ENCODE measurements around the gene VPS37C. TPM values are rescaled to one million over a fixed set of nuclear protein-coding genes. Genes with fewer than 3 reads are reported as not detected.
A peak's percentile ranks its signal among the peaks of the same experiment; 100 is the strongest.
"Not testable (repeated sequence)": the region's sequence is repeated elsewhere in the genome, so short reads cannot be mapped to it uniquely, and the experiment has no call there.

VPS37C gene
- polyA plus RNA-seq (2013, experiment 1 of 2; ENCODE audit: insufficient read length) = 24.3 TPM
- 19.7 TPM for polyA plus RNA-seq (2013, experiment 2 of 2; ENCODE audit: insufficient read length)

GRCh38 chr11:61161190-61162091 lies at the start of gene VPS37C:
Gene VPS37C (minus strand): TSS chr11:61161426. CDS start chr11:61138829, 22,597 bp downstream.
- DNase-seq = peak; percentile 82

- DNase-seq = not testable (repeated sequence)
These were observed 49.4 kb upstream of the VPS37C start for GRCh38 chr11:61210629-61211028.

DNA sequence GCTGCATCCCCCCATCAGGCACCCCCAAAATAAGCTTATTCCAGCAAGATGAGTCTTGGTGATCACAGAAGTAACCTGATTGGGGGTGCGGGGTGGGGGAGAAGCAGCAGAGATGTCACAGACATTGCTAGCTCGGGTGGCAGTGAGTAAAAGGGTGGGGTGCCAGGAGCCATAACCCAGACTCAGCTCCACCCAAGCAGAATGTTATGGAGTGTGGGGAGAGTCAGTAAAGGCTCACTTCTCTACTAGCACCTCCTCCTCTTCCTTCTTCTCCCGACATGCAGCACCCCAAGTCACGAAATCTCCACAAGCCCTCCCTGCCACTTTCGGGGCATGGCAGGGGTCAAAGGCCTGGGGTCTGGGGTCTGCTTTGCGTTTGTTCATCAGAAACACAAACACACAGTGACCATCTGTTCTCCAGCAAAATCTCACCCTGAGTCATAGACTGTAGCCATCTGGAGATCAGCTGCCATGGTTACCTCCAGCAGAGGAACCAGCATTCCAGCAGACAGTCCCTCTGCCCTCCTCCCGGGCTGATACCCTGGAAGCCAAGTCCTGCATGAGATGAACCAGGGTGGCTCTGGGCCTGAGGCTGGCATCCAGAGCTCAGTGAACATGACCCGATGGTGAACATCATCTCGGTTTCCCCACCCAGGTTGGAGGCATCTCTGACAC lies 46.5 kb upstream of the VPS37C start:
- DNase-seq = not testable (repeated sequence)

DNA sequence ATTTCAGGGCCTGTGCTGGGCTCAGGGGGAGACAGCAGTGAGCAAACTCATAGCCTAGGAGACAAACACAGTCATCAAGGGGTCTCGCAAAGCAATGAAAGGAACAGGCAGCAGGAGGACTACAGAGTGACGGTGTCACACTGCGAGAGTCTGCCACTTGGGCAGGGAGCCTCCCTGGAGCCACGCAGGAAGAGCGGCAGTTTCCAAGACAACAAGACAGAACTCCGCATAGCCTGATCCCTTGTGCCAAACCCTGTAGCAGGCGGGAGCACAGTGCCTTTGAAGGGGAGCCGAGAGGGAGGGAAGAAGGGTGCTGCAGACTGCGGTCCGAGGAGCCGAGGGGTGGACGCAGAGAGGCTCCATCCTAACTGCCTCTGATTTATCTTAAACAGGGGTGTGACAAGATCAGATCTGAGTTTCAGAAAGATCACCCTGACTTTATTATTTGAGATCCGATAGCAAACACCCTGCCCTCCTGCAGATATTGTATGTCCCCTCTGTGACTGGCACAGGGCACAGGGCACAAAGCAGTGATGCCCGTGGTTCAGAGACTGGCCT lies 43.4 kb upstream of the VPS37C start:
- not testable (repeated sequence) for DNase-seq

DNA sequence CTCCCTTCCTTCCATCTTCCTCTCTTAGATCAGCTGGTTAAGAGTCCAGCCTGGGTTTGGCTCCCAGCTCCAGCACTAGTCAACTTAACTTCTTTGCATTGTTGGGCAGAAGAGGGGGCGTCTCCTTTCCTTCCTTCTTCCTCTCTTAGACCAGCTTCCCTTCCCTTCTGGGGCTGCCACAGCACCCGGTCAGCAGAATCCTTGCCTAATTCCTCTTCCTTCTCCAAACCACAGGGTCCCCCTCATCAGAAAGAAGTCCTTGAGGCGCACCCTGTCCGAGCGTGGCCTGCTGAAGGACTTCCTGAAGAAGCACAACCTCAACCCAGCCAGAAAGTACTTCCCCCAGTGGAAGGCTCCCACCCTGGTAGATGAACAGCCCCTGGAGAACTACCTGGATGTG lies 42.6 kb upstream of the VPS37C start:
- DNase-seq = not testable (repeated sequence)

DNA sequence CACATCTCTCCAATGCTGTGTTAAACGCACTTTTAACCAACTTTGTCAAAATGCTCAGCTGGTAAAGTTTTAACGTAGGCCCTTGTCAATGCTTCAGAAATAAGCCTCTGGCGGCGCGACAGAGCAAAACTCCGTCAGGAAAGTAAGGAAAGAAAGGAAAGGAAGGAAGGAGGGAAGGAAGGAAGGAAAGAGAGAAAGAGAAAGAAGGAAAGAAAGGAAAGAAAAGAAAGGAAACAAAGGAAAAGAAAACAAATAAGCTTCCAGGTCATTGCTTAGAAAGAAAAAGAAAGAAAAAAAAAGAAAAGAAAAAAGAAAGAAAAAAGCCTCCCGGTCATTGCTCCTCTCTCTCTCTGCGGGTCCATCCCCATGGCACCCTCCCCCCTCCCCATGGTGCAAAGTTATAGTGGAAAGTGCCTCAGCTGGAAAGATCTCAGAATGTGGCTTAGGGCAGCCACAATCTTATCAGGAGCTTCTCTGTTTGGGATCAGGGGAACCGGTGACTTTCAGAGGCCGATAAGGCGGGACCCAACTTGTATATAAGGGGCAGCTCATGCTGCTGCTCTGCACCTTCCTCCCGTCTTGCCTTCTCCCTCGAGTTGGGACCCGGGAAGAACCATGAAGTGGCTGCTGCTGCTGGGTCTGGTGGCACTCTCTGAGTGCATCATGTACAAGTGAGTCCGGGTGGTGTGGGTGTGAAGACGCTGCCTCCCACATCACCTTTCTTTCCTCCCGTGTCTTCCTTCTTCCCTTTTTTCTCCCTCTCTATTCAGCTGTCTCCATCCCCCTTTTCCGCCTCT lies 41.9 kb upstream of the VPS37C start, which contains the start of gene PGA3:
TSS of gene PGA3 (plus strand) at position 566 of the 797 bp plus-strand sequence. CDS start at position 616, 50 bp downstream.
- not testable (repeated sequence) for DNase-seq

- DNase-seq = no peak
These were observed 40.2 kb upstream of the VPS37C start for GRCh38 chr11:61201476-61201875.

GRCh38 chr11:61198948-61199523 lies 37.8 kb upstream of the VPS37C start:
- no peak for DNase-seq

- no peak for DNase-seq
These were observed 37.1 kb upstream of the VPS37C start for GRCh38 chr11:61198361-61198760.

DNA sequence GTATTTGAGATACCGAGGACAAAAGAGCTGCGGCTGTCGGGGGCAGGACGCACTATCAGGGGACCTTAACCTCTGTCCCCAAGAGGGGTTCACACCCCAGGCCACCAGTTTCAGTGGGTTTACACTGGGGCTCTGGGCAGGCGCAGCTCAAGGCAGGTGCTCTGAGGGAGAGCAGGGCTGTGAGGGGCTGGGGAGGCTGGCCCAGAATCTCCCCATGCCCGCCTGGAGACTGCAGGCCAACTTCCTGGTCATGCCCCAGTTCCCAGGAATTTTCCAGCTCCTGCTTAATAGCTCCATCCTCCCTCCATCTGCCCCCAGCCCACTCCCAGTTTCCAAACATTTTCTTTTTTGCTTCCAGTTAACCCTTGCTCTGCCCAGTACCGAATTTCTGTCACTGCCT lies 34.5 kb upstream of the VPS37C start:
- DNase-seq = no peak

DNA sequence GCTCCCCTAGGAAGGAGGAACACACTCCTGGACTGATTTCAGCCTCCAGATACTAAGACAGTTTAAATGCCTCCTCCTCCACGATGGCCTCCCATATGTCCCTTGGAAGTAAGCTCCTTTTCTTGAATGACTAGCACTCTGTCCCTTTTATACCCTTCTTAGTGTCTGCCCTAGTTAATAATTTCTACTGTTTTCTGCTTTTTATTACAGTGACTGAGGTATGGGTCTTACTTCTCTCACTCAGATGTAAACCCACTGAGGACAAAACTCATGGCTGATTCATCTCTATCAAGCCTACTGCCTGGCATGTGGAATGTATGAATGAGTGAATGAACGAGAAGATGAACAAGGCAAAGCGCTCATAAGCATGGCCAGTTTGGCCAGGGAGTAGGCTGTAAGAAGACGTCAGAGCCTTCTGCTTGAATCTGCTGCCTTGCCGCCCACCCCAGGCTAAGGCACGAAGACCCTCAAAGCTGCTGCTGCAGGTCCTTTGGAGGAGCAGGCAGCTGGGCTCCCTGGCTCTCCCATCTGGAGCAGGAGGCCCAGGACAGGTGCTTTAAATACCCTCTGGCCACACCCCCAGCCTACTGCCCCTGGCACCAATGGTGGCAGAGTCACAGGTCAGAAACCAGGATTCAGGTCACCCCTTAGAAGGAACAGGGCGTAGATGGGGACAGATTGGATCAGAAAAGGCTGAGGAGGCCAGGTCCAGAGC lies 33.9 kb upstream of the VPS37C start:
- no peak for DNase-seq

- DNase-seq = no peak
These were observed 33.0 kb upstream of the VPS37C start for GRCh38 chr11:61194169-61194671.

DNA sequence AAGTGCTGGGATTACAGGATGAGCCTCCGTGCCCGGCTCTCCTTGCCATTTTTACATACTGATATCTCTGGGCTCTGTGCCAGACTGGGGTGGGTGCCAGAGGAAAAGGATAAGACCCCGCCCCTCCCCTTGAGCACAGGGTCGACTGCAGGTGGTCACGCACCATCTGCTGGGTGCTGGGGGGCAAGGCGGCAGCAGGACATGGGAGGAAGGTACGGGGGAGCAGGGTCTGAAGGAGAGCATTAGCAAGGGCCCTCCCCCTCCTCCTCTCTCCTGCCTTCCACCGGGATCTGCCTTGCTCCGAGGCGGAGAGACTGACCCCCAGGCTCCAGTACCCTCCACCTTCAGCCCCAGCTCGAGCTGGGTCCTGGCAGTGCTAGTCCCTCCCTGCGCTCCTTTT lies 32.4 kb upstream of the VPS37C start:
- no peak for DNase-seq

- DNase-seq = no peak
These were observed 28.7 kb upstream of the VPS37C start for GRCh38 chr11:61189933-61190332.

DNA sequence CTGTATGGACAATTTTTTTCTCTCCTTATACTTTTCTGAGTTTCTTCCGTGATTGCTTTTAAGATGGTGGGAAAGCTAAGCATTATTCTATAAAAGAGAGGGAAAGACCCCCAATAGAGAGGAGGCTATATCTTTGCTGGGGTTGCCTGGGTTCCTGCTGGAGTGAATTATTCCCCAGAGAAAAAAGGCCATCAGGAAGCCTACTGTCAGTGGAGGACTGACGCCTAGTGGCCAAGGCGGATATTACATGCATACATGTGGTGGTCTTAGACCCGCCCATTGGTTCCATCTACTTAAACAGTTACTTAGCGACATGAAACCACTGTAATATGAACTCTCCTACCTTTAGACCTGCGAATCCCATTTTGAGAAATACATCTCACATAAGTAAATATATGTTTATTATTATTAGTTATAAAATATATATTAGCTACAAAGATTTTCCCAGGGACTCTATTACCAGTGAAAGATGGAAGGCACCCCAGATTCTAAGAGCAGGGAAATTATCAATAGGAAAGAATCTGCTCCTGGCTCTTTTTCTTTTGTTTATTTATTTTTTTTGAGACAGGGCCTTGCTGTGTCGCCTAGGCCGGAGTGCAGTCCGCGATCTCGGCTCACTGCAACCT lies 26.4 kb upstream of the VPS37C start:
- peak; percentile 71 for DNase-seq

DNA sequence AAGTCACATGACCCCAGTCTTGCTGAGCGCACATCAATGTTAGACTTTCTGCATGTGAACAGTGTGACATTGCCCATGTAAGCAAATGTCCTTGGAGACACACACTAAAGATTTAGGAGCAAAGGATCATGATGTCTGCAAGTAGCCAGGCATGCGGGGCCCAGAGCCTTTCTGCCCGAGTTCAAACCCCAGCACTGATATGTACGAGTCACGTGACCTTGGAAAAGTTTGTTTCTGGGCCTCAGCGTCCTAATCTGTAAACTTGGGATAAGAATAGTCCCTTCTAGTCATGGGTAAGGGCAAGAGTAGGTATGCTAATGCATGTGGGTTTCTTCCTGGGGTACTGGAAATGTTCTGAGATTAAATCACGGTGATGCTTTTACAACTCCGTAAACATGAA lies 25.3 kb upstream of the VPS37C start:
- no peak for DNase-seq

GRCh38 chr11:61183645-61184044 lies 22.4 kb upstream of the VPS37C start:
- DNase-seq = no peak

DNA sequence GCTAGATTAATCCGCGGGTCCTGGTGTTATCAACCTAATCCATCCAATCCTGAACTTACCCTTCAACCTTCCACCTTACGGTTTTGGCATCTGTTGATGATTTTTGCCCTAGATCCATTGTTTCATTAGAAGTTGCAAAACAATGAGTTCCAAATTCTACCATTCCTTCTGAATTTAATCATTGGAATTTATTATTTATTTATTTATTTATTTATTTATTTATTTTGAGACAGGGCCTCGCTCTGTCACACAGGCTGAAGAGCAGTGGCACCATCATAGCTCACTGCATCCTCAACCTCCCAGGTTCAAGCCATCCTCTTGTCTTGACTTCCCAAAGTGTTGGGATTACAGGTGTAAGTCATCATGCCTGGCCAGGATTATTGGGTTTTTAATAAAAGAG lies 20.3 kb upstream of the VPS37C start:
- DNase-seq = no peak

DNA sequence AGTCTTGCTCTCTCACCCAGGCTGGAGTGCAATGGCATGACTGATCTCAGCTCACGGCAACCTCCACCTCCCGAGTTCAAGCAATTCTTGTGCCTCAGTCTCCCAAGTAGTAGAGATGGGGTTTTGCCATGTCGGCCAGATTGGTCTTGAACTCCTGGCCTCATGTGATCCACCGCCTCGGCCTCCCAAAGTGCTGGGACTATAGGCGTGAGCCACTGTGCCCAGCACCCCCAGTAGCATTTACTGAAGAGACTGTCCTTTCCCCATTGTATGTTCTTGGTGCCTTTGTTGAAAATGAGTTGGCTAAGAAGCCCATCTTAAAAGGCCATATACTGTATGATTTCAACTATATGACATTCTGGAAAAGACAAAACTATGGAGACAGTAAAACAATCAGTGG lies 19.0 kb upstream of the VPS37C start:
- DNase-seq = not testable (repeated sequence)

DNA sequence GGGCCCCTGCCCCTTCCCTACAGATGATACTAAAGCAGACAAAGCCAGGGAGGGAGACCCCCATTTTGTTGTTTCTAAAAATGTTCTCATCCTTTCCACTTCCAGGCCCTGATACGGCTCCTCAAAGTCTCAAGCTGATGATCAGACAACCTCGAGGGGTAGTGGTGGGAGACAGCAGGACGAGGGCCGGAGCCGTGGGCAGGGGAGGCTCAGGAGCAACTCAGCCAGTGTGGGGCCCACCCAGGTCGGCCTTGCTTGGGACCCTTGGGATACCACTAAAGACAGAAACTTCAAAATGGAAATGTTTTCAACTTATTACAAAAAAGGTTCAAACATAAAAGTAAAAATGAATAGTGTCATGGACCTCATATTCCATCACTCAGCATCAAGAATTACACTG lies 15.2 kb upstream of the VPS37C start:
- DNase-seq = no peak

GRCh38 chr11:61174949-61175348 lies 13.7 kb upstream of the VPS37C start:
- no peak for DNase-seq
